Neural cell (in vitro differentiated cells): ENCODE measurements around the gene CAMK2G. TPM values are rescaled to one million over a fixed set of nuclear protein-coding genes. Genes with fewer than 3 reads are reported as not detected.

Source experiments
- H2AFZ ChIP-seq: fragments of 200-600, 300-800 bp; sonication (generic), shearing (Covaris generic); 2 replicates; pipeline ENCODE4 v1.6.0; 2014; ENCODE audit warnings: low read depth, mild to moderate bottlenecking, antibody characterized with exemption, low read length, moderate library complexity
- H3F3A ChIP-seq: fragments of 200-600 bp; shearing (Covaris generic); 2 replicates; pipeline ENCODE4 v1.6.1; 2016; ENCODE audit warnings: mild to moderate bottlenecking, moderate library complexity, mixed read lengths, antibody characterized with exemption, low read length; ENCODE audit not compliant: insufficient read depth, poor library complexity, severe bottlenecking
- H3K27ac ChIP-seq: fragments of 200-600, 300-800 bp; sonication (generic), shearing (Covaris generic); 2 replicates; pipeline ENCODE4 v1.5.1; 2014; ENCODE audit warnings: mild to moderate bottlenecking, low read length, moderate library complexity
- H3K27me3 ChIP-seq: fragments of 300-800, 200-600 bp; sonication (generic), shearing (Covaris generic); 2 replicates; pipeline ENCODE4 v1.6.0; 2014; ENCODE audit warnings: mild to moderate bottlenecking, low read depth, low read length, moderate library complexity; ENCODE audit not compliant: insufficient read depth
- H3K36me3 ChIP-seq: fragments of 300-800, 200-600 bp; sonication (generic), shearing (Covaris generic); 2 replicates; pipeline ENCODE4 v1.5.1; 2014; ENCODE audit warnings: mild to moderate bottlenecking, antibody characterized with exemption, low read length, moderate library complexity; ENCODE audit not compliant: insufficient read depth
- H3K4me2 ChIP-seq: fragments of 300-800, 200-600 bp; sonication (generic), shearing (Covaris generic); 2 replicates; pipeline ENCODE4 v1.6.0; 2014; ENCODE audit warnings: mild to moderate bottlenecking, low read length
- H3K4me3 ChIP-seq: fragments of 300-800, 200-600 bp; sonication (generic), shearing (Covaris generic); 2 replicates; pipeline ENCODE4 v1.5.1; 2014; ENCODE audit warnings: mild to moderate bottlenecking, low read length, moderate library complexity
- H3K79me2 ChIP-seq: fragments of 200-600 bp; shearing (Covaris generic); replicated peaks from 2 replicates; pipeline ENCODE4 v1.6.0; 2014; ENCODE audit warnings: mild to moderate bottlenecking, low read length, moderate library complexity; ENCODE audit not compliant: insufficient read depth
- H3K9ac ChIP-seq: fragments of 300-800, 200-600 bp; sonication (generic), shearing (Covaris generic); 2 replicates; pipeline ENCODE4 v1.6.1; 2016; ENCODE audit warnings: mild to moderate bottlenecking, low read length, mixed read lengths
- H3K9me2 ChIP-seq: fragments of 200-600 bp; shearing (Covaris generic); 2 replicates; pipeline ENCODE4 v1.6.1; 2016; ENCODE audit warnings: mild to moderate bottlenecking, low read length, mixed read lengths; ENCODE audit not compliant: insufficient read depth
- H3K9me3 ChIP-seq: fragments of 200-600, 300-800 bp; sonication (generic), shearing (Covaris generic); 2 replicates; pipeline ENCODE4 v1.6.1; 2016; ENCODE audit warnings: mild to moderate bottlenecking, mixed run types, low read length, moderate library complexity, mixed read lengths
- H4K20me1 ChIP-seq: fragments of 200-600 bp; shearing (Covaris generic); 2 replicates; pipeline ENCODE4 v1.6.1; 2016; ENCODE audit warnings: mild to moderate bottlenecking, mixed run types; ENCODE audit not compliant: insufficient read depth
- EP300 ChIP-seq: fragments of 450-650 bp; conservative IDR thresholded peaks from 2 replicates; pipeline ENCODE4 v1.6.1; 2014; ENCODE audit warnings: antibody characterized with exemption, mild to moderate bottlenecking, moderate library complexity; ENCODE audit not compliant: poor library complexity, severe bottlenecking
- EZH2 ChIP-seq: fragments of 200-600, 300-800 bp; shearing (Covaris generic), sonication (generic); IDR thresholded peaks from 2 replicates; pipeline ENCODE4 v1.6.1; 2014; ENCODE audit warnings: antibody characterized with exemption, low read length, borderline replicate concordance, mild to moderate bottlenecking; ENCODE audit not compliant: insufficient read depth, poor library complexity, severe bottlenecking
- MXI1 ChIP-seq: fragments of 450-650 bp; conservative IDR thresholded peaks from 2 replicates; pipeline ENCODE4 v1.6.1; 2014; ENCODE audit warnings: antibody characterized with exemption, mild to moderate bottlenecking; ENCODE audit not compliant: poor library complexity, severe bottlenecking
- POLR2AphosphoS5 ChIP-seq: IDR thresholded peaks from 2 replicates; pipeline ENCODE4 v1.6.1; 2012
- RAD21 ChIP-seq: fragments of 450-650 bp; conservative IDR thresholded peaks from 2 replicates; pipeline ENCODE4 v1.6.1; 2014; ENCODE audit warnings: antibody characterized with exemption, mild to moderate bottlenecking, moderate library complexity
- SMC3 ChIP-seq: fragments of 450-650 bp; conservative IDR thresholded peaks from 2 replicates; pipeline ENCODE4 v1.6.1; 2014; ENCODE audit warnings: antibody characterized with exemption, mild to moderate bottlenecking, moderate library complexity; ENCODE audit not compliant: poor library complexity
- TAF1 ChIP-seq: IDR thresholded peaks from 2 replicates; pipeline ENCODE4 v1.6.1; 2012; ENCODE audit warnings: low read depth
- polyA plus RNA-seq: library from polyadenylated mRNA; depleted of rRNA; stranded (reverse); fragments of >200 nt; gene quantifications from 2 replicates; pipeline ENCODE4 v1.2.3, GENCODE V29; 2014
- TF ChIP-seq, protein P1 (sequence below): fragments of 450-650 bp; IDR thresholded peaks from 2 replicates; pipeline ENCODE4 v1.5.1; 2014; ENCODE audit warnings: antibody characterized with exemption, mild to moderate bottlenecking, moderate library complexity; ENCODE audit not compliant: poor library complexity, severe bottlenecking
- TF ChIP-seq, protein P2 (sequence below): IDR thresholded peaks from 2 replicates; pipeline ENCODE4 v1.6.1; 2012; ENCODE audit warnings: borderline replicate concordance

CAMK2G gene
- polyA plus RNA-seq, 1 donor from 2014 or later, result 55.4 TPM

DNA sequence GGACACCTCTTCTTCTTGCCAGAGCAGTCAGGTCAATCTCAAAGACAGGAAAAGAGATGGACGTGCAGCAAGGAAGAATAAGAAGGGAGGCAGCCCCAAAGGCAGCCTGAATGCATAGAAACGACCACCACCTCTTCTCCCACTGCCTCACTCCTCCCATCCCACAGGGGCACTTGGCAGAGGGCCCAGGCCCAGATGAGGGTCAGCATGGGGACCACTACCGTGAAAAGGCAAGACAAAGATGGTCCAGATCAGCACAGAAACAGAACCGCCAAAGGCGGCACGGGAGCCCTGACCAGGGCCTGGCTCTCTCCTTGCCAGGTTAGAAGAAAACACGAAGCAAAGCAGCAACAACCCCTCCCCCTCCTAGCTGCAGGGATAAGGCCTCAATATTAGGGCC is 61.0 kb downstream of the CAMK2G start:
- Histone ChIP-seq H3K4me3 (no peak overlapping the region), H3K27ac (no peak overlapping the region), H3K9me3 (no peaks in the 10 kb centered on the region), H3K9me2 (no peaks in the 10 kb centered on the region), H4K20me1 (no peaks in the 10 kb centered on the region), H2AFZ (no peak overlapping the region), H3K9ac (no peak overlapping the region), H3K4me2 (no peak overlapping the region), H3K27me3 (no peaks in the 10 kb centered on the region), H3K79me2 (peaks cover 7% of the 10 kb centered on the region), H3K36me3 (no peaks in the 10 kb centered on the region), H3F3A (no peaks in the 10 kb centered on the region)
- TF ChIP-seq, protein P1, sequence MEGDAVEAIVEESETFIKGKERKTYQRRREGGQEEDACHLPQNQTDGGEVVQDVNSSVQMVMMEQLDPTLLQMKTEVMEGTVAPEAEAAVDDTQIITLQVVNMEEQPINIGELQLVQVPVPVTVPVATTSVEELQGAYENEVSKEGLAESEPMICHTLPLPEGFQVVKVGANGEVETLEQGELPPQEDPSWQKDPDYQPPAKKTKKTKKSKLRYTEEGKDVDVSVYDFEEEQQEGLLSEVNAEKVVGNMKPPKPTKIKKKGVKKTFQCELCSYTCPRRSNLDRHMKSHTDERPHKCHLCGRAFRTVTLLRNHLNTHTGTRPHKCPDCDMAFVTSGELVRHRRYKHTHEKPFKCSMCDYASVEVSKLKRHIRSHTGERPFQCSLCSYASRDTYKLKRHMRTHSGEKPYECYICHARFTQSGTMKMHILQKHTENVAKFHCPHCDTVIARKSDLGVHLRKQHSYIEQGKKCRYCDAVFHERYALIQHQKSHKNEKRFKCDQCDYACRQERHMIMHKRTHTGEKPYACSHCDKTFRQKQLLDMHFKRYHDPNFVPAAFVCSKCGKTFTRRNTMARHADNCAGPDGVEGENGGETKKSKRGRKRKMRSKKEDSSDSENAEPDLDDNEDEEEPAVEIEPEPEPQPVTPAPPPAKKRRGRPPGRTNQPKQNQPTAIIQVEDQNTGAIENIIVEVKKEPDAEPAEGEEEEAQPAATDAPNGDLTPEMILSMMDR, result no peak
- TF ChIP-seq EZH2, result no peak
- no peak for TF ChIP-seq EP300
- TF ChIP-seq SMC3, result no peak

DNA sequence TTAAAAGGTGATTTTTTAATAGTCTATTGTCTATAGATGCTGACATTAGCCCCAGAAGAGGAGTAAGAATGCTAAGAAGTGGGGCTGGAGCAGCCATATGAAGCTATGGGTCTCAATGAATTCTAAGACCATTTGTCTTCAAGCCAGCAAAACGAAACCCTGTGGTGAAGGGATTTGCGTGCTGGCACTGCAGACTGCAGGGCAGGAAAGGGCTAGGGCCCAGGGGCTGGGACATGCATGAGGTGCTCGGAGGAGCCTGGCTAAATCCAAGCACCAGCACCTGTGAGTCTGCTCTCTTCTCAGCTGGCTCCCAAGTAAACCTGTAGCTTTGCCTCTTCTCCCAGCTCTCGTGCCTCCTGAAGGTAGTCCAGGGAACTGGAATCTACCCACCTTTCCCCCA is 61.7 kb downstream of the CAMK2G start:
- Histone ChIP-seq H3K9me3 (no peaks in the 10 kb centered on the region), H3K9me2 (no peaks in the 10 kb centered on the region), H3K9ac (no peak overlapping the region), H3K79me2 (peaks cover 7% of the 10 kb centered on the region), H3K4me3 (no peak overlapping the region), H4K20me1 (no peaks in the 10 kb centered on the region), H3K27me3 (no peaks in the 10 kb centered on the region), H3K4me2 (no peak overlapping the region), H2AFZ (no peak overlapping the region), H3K27ac (no peak overlapping the region), H3F3A (no peaks in the 10 kb centered on the region), H3K36me3 (no peaks in the 10 kb centered on the region)
- TF ChIP-seq, protein P1, result no peak
- TF ChIP-seq, protein P2, sequence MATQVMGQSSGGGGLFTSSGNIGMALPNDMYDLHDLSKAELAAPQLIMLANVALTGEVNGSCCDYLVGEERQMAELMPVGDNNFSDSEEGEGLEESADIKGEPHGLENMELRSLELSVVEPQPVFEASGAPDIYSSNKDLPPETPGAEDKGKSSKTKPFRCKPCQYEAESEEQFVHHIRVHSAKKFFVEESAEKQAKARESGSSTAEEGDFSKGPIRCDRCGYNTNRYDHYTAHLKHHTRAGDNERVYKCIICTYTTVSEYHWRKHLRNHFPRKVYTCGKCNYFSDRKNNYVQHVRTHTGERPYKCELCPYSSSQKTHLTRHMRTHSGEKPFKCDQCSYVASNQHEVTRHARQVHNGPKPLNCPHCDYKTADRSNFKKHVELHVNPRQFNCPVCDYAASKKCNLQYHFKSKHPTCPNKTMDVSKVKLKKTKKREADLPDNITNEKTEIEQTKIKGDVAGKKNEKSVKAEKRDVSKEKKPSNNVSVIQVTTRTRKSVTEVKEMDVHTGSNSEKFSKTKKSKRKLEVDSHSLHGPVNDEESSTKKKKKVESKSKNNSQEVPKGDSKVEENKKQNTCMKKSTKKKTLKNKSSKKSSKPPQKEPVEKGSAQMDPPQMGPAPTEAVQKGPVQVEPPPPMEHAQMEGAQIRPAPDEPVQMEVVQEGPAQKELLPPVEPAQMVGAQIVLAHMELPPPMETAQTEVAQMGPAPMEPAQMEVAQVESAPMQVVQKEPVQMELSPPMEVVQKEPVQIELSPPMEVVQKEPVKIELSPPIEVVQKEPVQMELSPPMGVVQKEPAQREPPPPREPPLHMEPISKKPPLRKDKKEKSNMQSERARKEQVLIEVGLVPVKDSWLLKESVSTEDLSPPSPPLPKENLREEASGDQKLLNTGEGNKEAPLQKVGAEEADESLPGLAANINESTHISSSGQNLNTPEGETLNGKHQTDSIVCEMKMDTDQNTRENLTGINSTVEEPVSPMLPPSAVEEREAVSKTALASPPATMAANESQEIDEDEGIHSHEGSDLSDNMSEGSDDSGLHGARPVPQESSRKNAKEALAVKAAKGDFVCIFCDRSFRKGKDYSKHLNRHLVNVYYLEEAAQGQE, result no peak
- TF ChIP-seq EZH2, result no peak
- no peak for TF ChIP-seq SMC3
- TF ChIP-seq POLR2AphosphoS5, result no peak
- TF ChIP-seq RAD21, result no peak
- no peak for TF ChIP-seq MXI1
- TF ChIP-seq EP300, result no peak
- TF ChIP-seq TAF1, result no peak
